ENCODE measurements around the gene HMGN3.

Gene HMGN3

GRCh38 chr6:79188885-79189480, 45.5 kb downstream of the HMGN3 start:
- TF ChIP-seq SNAI2 (CRISPR knock-in tag; IDR thresholded peaks at IDR 0.05) (no peak), ZFP30 (CRISPR knock-in tag; IDR thresholded peaks at IDR 0.05) (no peak), GLIS3 (CRISPR knock-in tag; IDR thresholded peaks at IDR 0.05) (no peak), ESRRG (CRISPR knock-in tag; IDR thresholded peaks at IDR 0.05) (no peak), ZNF70 (CRISPR knock-in tag; IDR thresholded peaks at IDR 0.05) (no peak), ZNF565 (CRISPR knock-in tag; conservative IDR thresholded peaks at IDR 0.05; ENCODE audit: low read depth) (no peak), ZC3H10 (CRISPR knock-in tag; IDR thresholded peaks at IDR 0.05) (no peak), TSHZ2 (CRISPR knock-in tag; IDR thresholded peaks at IDR 0.05) (no peak), RARB (CRISPR knock-in tag; IDR thresholded peaks at IDR 0.05) (no peak), CREB5 (CRISPR knock-in tag; IDR thresholded peaks at IDR 0.05; ENCODE audit: low read depth) (no peak), BACH2 (CRISPR knock-in tag; IDR thresholded peaks at IDR 0.05; ENCODE audit: borderline replicate concordance) (no peak), PPARA (CRISPR knock-in tag; IDR thresholded peaks at IDR 0.05; ENCODE audit: borderline replicate concordance) (no peak), TOX (CRISPR knock-in tag; IDR thresholded peaks at IDR 0.05; ENCODE audit: borderline replicate concordance) (no peak), PATZ1 (CRISPR knock-in tag; IDR thresholded peaks at IDR 0.05; ENCODE audit: borderline replicate concordance) (no peak), ISL1 (CRISPR knock-in tag; IDR thresholded peaks at IDR 0.05) (no peak), ZNF8 (CRISPR knock-in tag; IDR thresholded peaks at IDR 0.05) (no peak), CSRNP3 (CRISPR knock-in tag; IDR thresholded peaks at IDR 0.05) (no peak), ARNTL (CRISPR knock-in tag; IDR thresholded peaks at IDR 0.05; ENCODE audit: borderline replicate concordance, low read depth) (no peak)
- ATAC-seq: no peak

- no peak for TF ChIP-seq BACH2 (CRISPR knock-in tag; IDR thresholded peaks at IDR 0.05; ENCODE audit: borderline replicate concordance)
- no peak for TF ChIP-seq ZNF565 (CRISPR knock-in tag; conservative IDR thresholded peaks at IDR 0.05; ENCODE audit: low read depth)
- no peak for TF ChIP-seq TCF4 (CRISPR knock-in tag; IDR thresholded peaks at IDR 0.05; ENCODE audit: borderline replicate concordance)
- TF ChIP-seq ZFP30 (CRISPR knock-in tag; IDR thresholded peaks at IDR 0.05): no peak
- TF ChIP-seq RARB (CRISPR knock-in tag; IDR thresholded peaks at IDR 0.05): no peak
- TF ChIP-seq TOX (CRISPR knock-in tag; IDR thresholded peaks at IDR 0.05; ENCODE audit: borderline replicate concordance): no peak
- no peak for TF ChIP-seq CSDC2 (CRISPR knock-in tag; IDR thresholded peaks at IDR 0.05)
- no peak for TF ChIP-seq ZFP3 (CRISPR knock-in tag; IDR thresholded peaks at IDR 0.05)
- no peak for TF ChIP-seq ZNF8 (CRISPR knock-in tag; IDR thresholded peaks at IDR 0.05)
- no peak for TF ChIP-seq CREB5 (CRISPR knock-in tag; IDR thresholded peaks at IDR 0.05; ENCODE audit: low read depth)
- ATAC-seq: no peak
These were observed 46.4 kb downstream of the HMGN3 start for GRCh38 chr6:79188107-79188506.

- no peak for TF ChIP-seq TSHZ2 (CRISPR knock-in tag; IDR thresholded peaks at IDR 0.05)
- no peak for TF ChIP-seq ZFP3 (CRISPR knock-in tag; IDR thresholded peaks at IDR 0.05)
- TF ChIP-seq ZFP30 (CRISPR knock-in tag; IDR thresholded peaks at IDR 0.05): no peak
- TF ChIP-seq ISL1 (CRISPR knock-in tag; IDR thresholded peaks at IDR 0.05): no peak
- TF ChIP-seq ZNF70 (CRISPR knock-in tag; IDR thresholded peaks at IDR 0.05): no peak
- TF ChIP-seq BACH2 (CRISPR knock-in tag; IDR thresholded peaks at IDR 0.05; ENCODE audit: borderline replicate concordance): no peak
- TF ChIP-seq ZNF8 (CRISPR knock-in tag; IDR thresholded peaks at IDR 0.05): no peak
- TF ChIP-seq RARB (CRISPR knock-in tag; IDR thresholded peaks at IDR 0.05): no peak
These were observed 47.9 kb downstream of the HMGN3 start for GRCh38 chr6:79186564-79186963.

More at GRCh38 chr6:79186564-79186963, 47.9 kb downstream of the HMGN3 start:
- ATAC-seq: no peak

Data from SK-N-SH treated with all-trans-retinoic acid at 6 μM for 48 hours (cell line).